B cell (primary cell): ENCODE measurements around the gene TBX4. TPM values are rescaled to one million over a fixed set of nuclear protein-coding genes. Genes with fewer than 3 reads are reported as not detected.

Source experiments
- ATAC-seq: fragments of 200-7000 bp; cut with Tn5 transposase; one replicate; pipeline ENCODE4 v1.10.0; 2021; ENCODE audit warnings: low read depth, mild to moderate bottlenecking, moderate number of reproducible peaks, moderate library complexity
- CTCF ChIA-PET: fragments of 350-600 bp; sonication (Branson Sonifier 250); formaldehyde crosslinking; loops from one replicate; lab custom pipeline; 2021; ENCODE audit warnings: antibody characterized with exemption, inconsistent platforms; lab: Charles Lee
- POLR2A ChIA-PET: fragments of 350-600 bp; sonication (Branson Sonifier 250); formaldehyde crosslinking; loops from one replicate; lab custom pipeline; 2021; ENCODE audit warnings: antibody characterized with exemption; lab: Charles Lee
- DNase-seq: peaks from one replicate; pipeline ENCODE4 v3.0.0; 2013
- H2AFZ ChIP-seq: 2 replicates; pipeline ENCODE4 v1.6.1; 2012; ENCODE audit warnings: mild to moderate bottlenecking, low read depth, low read length; ENCODE audit not compliant: insufficient read depth, poor library complexity, severe bottlenecking
- H3K27ac ChIP-seq, 2 donors: 1 replicate in 1 of 2; 2 replicates in 1 of 2; pipeline ENCODE4 v1.5.1; 2012 to 2013; ENCODE audit warnings: low read length in 2 of 2, mild to moderate bottlenecking in 2 of 2, moderate library complexity in 1 of 2
- H3K27me3 ChIP-seq, 4 experiments: fragments of 200-600 bp in 1 of 4; sonication (generic) in 1 of 4; replicated peaks in 1 of 4; 1 replicate in 2 of 4; 2 replicates in 2 of 4; pipeline versions ENCODE4 v1.6.1 to v1.7.0; 2013 to 2016; ENCODE audit warnings: low read length in 3 of 4, mild to moderate bottlenecking in 2 of 4, mixed read lengths in 1 of 4, moderate library complexity in 1 of 4; ENCODE audit not compliant: insufficient read depth in 4 of 4, control insufficient read depth in 3 of 4; ENCODE audit errors: control extremely low read depth in 1 of 4
- H3K36me3 ChIP-seq, 2 experiments: replicated peaks in 1 of 2; 1 replicate in 1 of 2; 2 replicates in 1 of 2; pipeline versions ENCODE4 v1.6.1 to v1.7.1; 2013; ENCODE audit warnings: low read length in 1 of 2; ENCODE audit not compliant: insufficient read depth in 2 of 2, control insufficient read depth in 1 of 2; ENCODE audit errors: control extremely low read depth in 1 of 2, extremely low read depth in 1 of 2
- H3K4me1 ChIP-seq, 2 donors: fragments of 200-600 bp in 1 of 2; sonication (generic) in 1 of 2; 1 replicate in 1 of 2; 2 replicates in 1 of 2; pipeline versions ENCODE4 v1.5.1 to v1.6.1; 2013 to 2017; ENCODE audit warnings: low read length in 2 of 2; ENCODE audit not compliant: control insufficient read depth in 2 of 2, insufficient read depth in 2 of 2
- H3K4me2 ChIP-seq: replicated peaks from 2 replicates; pipeline ENCODE3; 2012; ENCODE audit warnings: mild to moderate bottlenecking, low read depth, low read length; ENCODE audit not compliant: poor library complexity, severe bottlenecking
- H3K4me3 ChIP-seq, 5 experiments: fragments of 200-600 bp in 1 of 5; sonication (generic) in 1 of 5; 1 replicate in 3 of 5; 2 replicates in 2 of 5; pipeline versions ENCODE4 v1.5.1 to v1.7.0; 2011 to 2016; ENCODE audit warnings: low read length in 4 of 5, mild to moderate bottlenecking in 4 of 5, low read depth in 2 of 5, control low read depth in 1 of 5, moderate library complexity in 1 of 5; ENCODE audit not compliant: insufficient read depth in 1 of 5; ENCODE audit errors: control extremely low read depth in 1 of 5, extremely low read depth in 1 of 5
- H3K79me2 ChIP-seq: fragments of 200-600 bp; sonication (generic); one replicate; pipeline ENCODE4 v1.6.0; 2016; ENCODE audit warnings: low read length; ENCODE audit not compliant: control insufficient read depth, insufficient read depth
- H3K9ac ChIP-seq: fragments of 200-600 bp; sonication (generic); 2 replicates; pipeline ENCODE4 v1.6.1; 2017; ENCODE audit warnings: mild to moderate bottlenecking, low read length, moderate library complexity
- H3K9me3 ChIP-seq, 3 donors: one replicate each; pipeline versions ENCODE4 v1.6.1 to v1.7.1; 2013; ENCODE audit warnings: low read length in 2 of 3; ENCODE audit not compliant: control insufficient read depth in 2 of 3, insufficient read depth in 1 of 3; ENCODE audit errors: control extremely low read depth in 1 of 3
- H4K20me1 ChIP-seq: 2 replicates; pipeline ENCODE4 v1.6.0; 2012; ENCODE audit warnings: mild to moderate bottlenecking, low read length; ENCODE audit not compliant: insufficient read depth, control insufficient read depth, poor library complexity, severe bottlenecking
- H3K27ac Mint-ChIP-seq: one replicate; pipeline ENCODE4 v1.8.0; 2021; ENCODE audit warnings: mixed read lengths
- H3K27me3 Mint-ChIP-seq: one replicate; pipeline ENCODE4 v1.8.0; 2021; ENCODE audit warnings: mixed read lengths
- H3K4me1 Mint-ChIP-seq: one replicate; pipeline ENCODE4 v1.8.0; 2021; ENCODE audit warnings: mixed read lengths
- H3K4me3 Mint-ChIP-seq: one replicate; pipeline ENCODE4 v1.8.0; 2021; ENCODE audit warnings: mixed read lengths
- H3K9me3 Mint-ChIP-seq: one replicate; pipeline ENCODE4 v1.8.0; 2022; ENCODE audit warnings: mixed read lengths; ENCODE audit not compliant: insufficient read depth
- EZH2 ChIP-seq: IDR thresholded peaks from 2 replicates; pipeline ENCODE4 v1.6.1; 2012; ENCODE audit warnings: borderline replicate concordance, low read depth, mild to moderate bottlenecking, moderate library complexity, low read length; ENCODE audit not compliant: insufficient read depth, poor library complexity, severe bottlenecking
- WGBS: methylation state at CpG from one replicate; pipeline ENCODE4 v1.1.5; 2013; ENCODE audit warnings: missing lambda C conversion rate; ENCODE audit not compliant: insufficient coverage; 5-methylcytosine and 5-hydroxymethylcytosine counted together
- intact Hi-C: fragments of 100-400 bp; cut with micrococcal nuclease; formaldehyde crosslinking; loops from one replicate; pipeline ENCODE4 v1.10.0; 2022
- polyA plus RNA-seq: library from polyadenylated mRNA; depleted of rRNA; stranded (reverse); fragments of >200 nt; gene quantifications from 2 replicates; pipeline ENCODE4 v1.2.3, GENCODE V29; 2012
- total RNA-seq, 2 donors: library from RNA; stranded (reverse); fragments of 120-200 nt in 1 of 2; gene quantifications; 1 replicate in 1 of 2; 2 replicates in 1 of 2; pipeline versions ENCODE4 v1.2.3 to v1.2.4, GENCODE V29; 2013 to 2022
- TF ChIP-seq, protein P1 (sequence below): fragments of 200-600 bp; IDR thresholded peaks from one replicate; pipeline ENCODE4 v1.8.0; 2022; ENCODE audit warnings: antibody characterized with exemption, mild to moderate bottlenecking

TBX4 gene
- total and polyA plus RNA-seq, 2 donors (not counting 1 experiment from before 2014, with no cell fraction given): not detected

DNA sequence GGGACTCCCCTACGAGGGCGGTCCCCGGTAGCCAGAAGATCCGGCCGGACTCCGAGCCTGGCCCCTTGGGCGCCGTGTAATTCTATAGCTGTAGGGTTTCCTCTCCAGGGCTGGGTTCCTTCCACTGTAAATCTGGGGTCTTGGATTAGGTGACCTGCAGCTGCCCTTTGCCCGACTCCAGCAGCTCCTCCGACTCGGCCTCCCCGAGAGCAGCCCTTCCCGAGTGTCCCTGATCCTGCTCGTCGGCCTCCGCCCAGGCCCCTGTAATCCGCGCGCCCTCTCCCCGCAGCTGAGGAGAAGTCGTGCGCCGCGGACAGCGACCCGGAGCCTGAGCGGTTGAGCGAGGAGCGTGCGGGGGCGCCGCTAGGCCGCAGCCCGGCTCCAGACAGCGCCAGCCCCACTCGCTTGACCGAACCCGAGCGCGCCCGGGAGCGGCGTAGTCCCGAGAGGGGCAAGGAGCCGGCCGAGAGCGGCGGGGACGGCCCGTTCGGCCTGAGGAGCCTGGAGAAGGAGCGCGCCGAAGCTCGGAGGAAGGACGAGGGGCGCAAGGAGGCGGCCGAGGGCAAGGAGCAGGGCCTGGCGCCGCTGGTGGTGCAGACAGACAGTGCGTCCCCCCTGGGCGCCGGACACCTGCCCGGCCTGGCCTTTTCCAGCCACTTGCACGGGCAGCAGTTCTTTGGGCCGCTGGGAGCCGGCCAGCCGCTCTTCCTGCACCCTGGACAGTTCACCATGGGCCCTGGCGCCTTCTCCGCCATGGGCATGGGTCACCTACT lies 47.1 kb upstream of the TBX4 start:
- intact Hi-C loops: no loop called here

More for the DNA sequence above, 47.1 kb upstream of the TBX4 start:
- H3K4me3 Mint-ChIP-seq: peak overlapping the region; percentile 67
- H3K36me3 ChIP-seq: no peaks in the 10 kb centered on the region
- peaks cover 72 to 80% of the 10 kb centered on the region in 2 donors for H3K4me1 ChIP-seq
- H3K27me3 ChIP-seq: peaks cover 0 to 93% (median 78%) of the 10 kb centered on the region in 4 experiments
- H3K9ac ChIP-seq: peak overlapping the region; percentile 50
- peak overlapping the region; percentile 54 for H2AFZ ChIP-seq
- DNase-seq (no peak), ATAC-seq (no peak)
- H3K27ac ChIP-seq: no peak overlapping the region
- H3K4me3 ChIP-seq: peak overlapping the region in 3 of 5 experiments; percentile 7 to 38 (median 28)
- H3K79me2 ChIP-seq: no peaks in the 10 kb centered on the region
- no peaks in the 10 kb centered on the region for H3K9me3 Mint-ChIP-seq
- 4% methylated on average over 71 of the region's 71 CpGs for WGBS
- H3K4me1 Mint-ChIP-seq: peaks cover 58% of the 10 kb centered on the region
- peaks cover 67% of the 10 kb centered on the region for H3K27me3 Mint-ChIP-seq
- H4K20me1 ChIP-seq: peaks cover 19% of the 10 kb centered on the region
- H3K27ac Mint-ChIP-seq: no peak overlapping the region
- H3K4me2 ChIP-seq: peak overlapping the region; percentile 82
- ChIA-PET CTCF (interaction anchor here (1.4 kb wide), 1 partner anchor 11 kb away, joined by 3 read pairs; no protein-coding TSS in a partner anchor), POLR2A (no interaction called here)
- H3K9me3 ChIP-seq: peaks cover 0 to 67% (median 2%) of the 10 kb centered on the region in 3 donors
- TF ChIP-seq EZH2: peak; percentile 46
- TF ChIP-seq, protein P1, sequence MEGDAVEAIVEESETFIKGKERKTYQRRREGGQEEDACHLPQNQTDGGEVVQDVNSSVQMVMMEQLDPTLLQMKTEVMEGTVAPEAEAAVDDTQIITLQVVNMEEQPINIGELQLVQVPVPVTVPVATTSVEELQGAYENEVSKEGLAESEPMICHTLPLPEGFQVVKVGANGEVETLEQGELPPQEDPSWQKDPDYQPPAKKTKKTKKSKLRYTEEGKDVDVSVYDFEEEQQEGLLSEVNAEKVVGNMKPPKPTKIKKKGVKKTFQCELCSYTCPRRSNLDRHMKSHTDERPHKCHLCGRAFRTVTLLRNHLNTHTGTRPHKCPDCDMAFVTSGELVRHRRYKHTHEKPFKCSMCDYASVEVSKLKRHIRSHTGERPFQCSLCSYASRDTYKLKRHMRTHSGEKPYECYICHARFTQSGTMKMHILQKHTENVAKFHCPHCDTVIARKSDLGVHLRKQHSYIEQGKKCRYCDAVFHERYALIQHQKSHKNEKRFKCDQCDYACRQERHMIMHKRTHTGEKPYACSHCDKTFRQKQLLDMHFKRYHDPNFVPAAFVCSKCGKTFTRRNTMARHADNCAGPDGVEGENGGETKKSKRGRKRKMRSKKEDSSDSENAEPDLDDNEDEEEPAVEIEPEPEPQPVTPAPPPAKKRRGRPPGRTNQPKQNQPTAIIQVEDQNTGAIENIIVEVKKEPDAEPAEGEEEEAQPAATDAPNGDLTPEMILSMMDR: no peak
